Upper lobe of left lung (tissue), 4 donors: ENCODE measurements around the gene KREMEN2.

Experiments
- CTCF ChIP-seq, 6 experiments: fragments of 450-650 bp in 4 of 6; fragments of 200-600 bp in 2 of 6; sonication (generic) in 2 of 6; IDR thresholded peaks; one replicate each; pipeline ENCODE4 v1.5.1; 2016 to 2019; ENCODE audit warnings: antibody characterized with exemption in 6 of 6
- POLR2A ChIP-seq, 4 donors: fragments of 450-650 bp; IDR thresholded peaks; one replicate each; pipeline ENCODE4 v1.5.1; 2016 to 2017; ENCODE audit warnings: antibody characterized with exemption in 4 of 4, mild to moderate bottlenecking in 2 of 4
- POLR2AphosphoS5 ChIP-seq, 2 donors: sonication (generic); formaldehyde crosslinking; IDR thresholded peaks; one replicate each; pipeline ENCODE4 v1.5.1; 2017; ENCODE audit warnings: antibody characterized with exemption in 2 of 2

GRCh38 chr16:3014971-3015370 is 50.9 kb downstream of the KREMEN2 start:
- no peak for TF ChIP-seq POLR2AphosphoS5 (IDR thresholded peaks at IDR 0.05)
- no peak for TF ChIP-seq CTCF (IDR thresholded peaks at IDR 0.05)
- TF ChIP-seq POLR2A (IDR thresholded peaks at IDR 0.05): no peak
